Body of pancreas (tissue), 4 donors: ENCODE data around the gene TIFAB. TPM values are rescaled to one million over a fixed set of nuclear protein-coding genes. Genes with fewer than 3 reads are reported as not detected.

Experiments used
- ATAC-seq: fragments of 150-250 bp; one replicate; pipeline ENCODE4 v1.9.1; 2016
- DNase-seq, 4 donors: peaks; one replicate each; pipeline ENCODE4 v3.0.0-alpha.2; 2019
- H3K27ac ChIP-seq, 4 donors: fragments of 200-600 bp; sonication (generic); 1 replicate in 3 of 4; 2 replicates in 1 of 4; pipeline versions ENCODE4 v1.5.1 to v1.6.1; 2016 to 2019; ENCODE audit warnings: mild to moderate bottlenecking in 1 of 4, mixed read lengths in 1 of 4, moderate library complexity in 1 of 4
- H3K27me3 ChIP-seq, 2 donors: fragments of 200-600 bp; sonication (generic); one replicate each; pipeline ENCODE4 v1.6.0; 2016; ENCODE audit warnings: mild to moderate bottlenecking in 1 of 2
- H3K36me3 ChIP-seq, 2 donors: fragments of 200-600 bp; sonication (generic); replicated peaks in 1 of 2; 2 replicates each; pipeline ENCODE4 v1.5.1; 2016; ENCODE audit warnings: low read depth in 2 of 2; ENCODE audit not compliant: insufficient read depth in 1 of 2
- H3K4me1 ChIP-seq: fragments of 200-600 bp; sonication (generic); one replicate; pipeline ENCODE4 v1.6.0; 2016
- H3K4me3 ChIP-seq, 2 donors: fragments of 200-600 bp; sonication (generic); 1 replicate in 1 of 2; 2 replicates in 1 of 2; pipeline ENCODE4 v1.5.1; 2016 to 2019
- H3K9me3 ChIP-seq, 3 donors: fragments of 200-600 bp; sonication (generic); 1 replicate in 2 of 3; 2 replicates in 1 of 3; pipeline ENCODE4 v1.5.1; 2016
- POLR2A ChIP-seq, 3 donors: fragments of 450-650 bp; IDR thresholded peaks; one replicate each; pipeline ENCODE4 v1.6.1; 2016; ENCODE audit warnings: antibody characterized with exemption in 3 of 3, mild to moderate bottlenecking in 2 of 3
- WGBS, 2 donors: methylation state at CpG; one replicate each; pipeline ENCODE4 v1.1.5; 2017; 5-methylcytosine and 5-hydroxymethylcytosine counted together
- intact Hi-C: fragments of 100-400 bp; cut with DNase I; formaldehyde crosslinking; loops from one replicate; pipeline ENCODE4 v1.15.1; 2023
- total RNA-seq, 2 donors: library from RNA; depleted of rRNA; stranded (reverse); fragments of >200 nt; gene quantifications; one replicate each; pipeline ENCODE4 v1.1.0, GENCODE V29; 2016
- TF ChIP-seq, protein P1 (sequence below), 7 experiments: fragments of 450-650 bp in 4 of 7; fragments of 200-600 bp in 3 of 7; sonication (generic) in 3 of 7; IDR thresholded peaks; one replicate each; pipeline ENCODE4 v1.5.1; 2016 to 2019; ENCODE audit warnings: antibody characterized with exemption in 7 of 7

The TIFAB gene
- total RNA-seq, 2 donors from 2014 or later = not detected

GRCh38 chr5:135441350-135441831 lies 10.8 kb downstream of the TIFAB start:
- intact Hi-C loops = no loop called here
- Histone ChIP-seq H3K4me3 (no peak overlapping the region), H3K36me3 (no peaks in the 10 kb centered on the region), H3K9me3 (no peaks in the 10 kb centered on the region), H3K27me3 (no peaks in the 10 kb centered on the region), H3K27ac (no peak overlapping the region), H3K4me1 (peaks cover 8% of the 10 kb centered on the region)
- no peak for TF ChIP-seq POLR2A (IDR thresholded peaks at IDR 0.05)
- TF ChIP-seq, protein P1, sequence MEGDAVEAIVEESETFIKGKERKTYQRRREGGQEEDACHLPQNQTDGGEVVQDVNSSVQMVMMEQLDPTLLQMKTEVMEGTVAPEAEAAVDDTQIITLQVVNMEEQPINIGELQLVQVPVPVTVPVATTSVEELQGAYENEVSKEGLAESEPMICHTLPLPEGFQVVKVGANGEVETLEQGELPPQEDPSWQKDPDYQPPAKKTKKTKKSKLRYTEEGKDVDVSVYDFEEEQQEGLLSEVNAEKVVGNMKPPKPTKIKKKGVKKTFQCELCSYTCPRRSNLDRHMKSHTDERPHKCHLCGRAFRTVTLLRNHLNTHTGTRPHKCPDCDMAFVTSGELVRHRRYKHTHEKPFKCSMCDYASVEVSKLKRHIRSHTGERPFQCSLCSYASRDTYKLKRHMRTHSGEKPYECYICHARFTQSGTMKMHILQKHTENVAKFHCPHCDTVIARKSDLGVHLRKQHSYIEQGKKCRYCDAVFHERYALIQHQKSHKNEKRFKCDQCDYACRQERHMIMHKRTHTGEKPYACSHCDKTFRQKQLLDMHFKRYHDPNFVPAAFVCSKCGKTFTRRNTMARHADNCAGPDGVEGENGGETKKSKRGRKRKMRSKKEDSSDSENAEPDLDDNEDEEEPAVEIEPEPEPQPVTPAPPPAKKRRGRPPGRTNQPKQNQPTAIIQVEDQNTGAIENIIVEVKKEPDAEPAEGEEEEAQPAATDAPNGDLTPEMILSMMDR (IDR thresholded peaks at IDR 0.05) = no peak
- DNase-seq (no peak), ATAC-seq (no peak)
- WGBS, 2 donors = 61 to 69% methylated on average over 11 of the region's 11 CpGs

- no peak for TF ChIP-seq POLR2A (IDR thresholded peaks at IDR 0.05)
- TF ChIP-seq, protein P1 (IDR thresholded peaks at IDR 0.05) = no peak
- Histone ChIP-seq H3K4me3 (no peak overlapping the region), H3K9me3 (no peaks in the 10 kb centered on the region), H3K27me3 (peaks cover 0 to under 1% of the 10 kb centered on the region in 2 donors), H3K36me3 (no peaks in the 10 kb centered on the region), H3K4me1 (peaks cover 8% of the 10 kb centered on the region), H3K27ac (no peak overlapping the region)
- intact Hi-C loops = no loop called here
- ATAC-seq (no peak), DNase-seq (no peak)
- 51 to 61% methylated on average over 6 of the region's 6 CpGs for WGBS, 2 donors
Measured at GRCh38 chr5:135440916-135441315, 11.2 kb downstream of the TIFAB start.

GRCh38 chr5:135439231-135440205 lies 12.6 kb downstream of the TIFAB start:
- peaks cover 0 to 6% of the 10 kb centered on the region in 2 donors for H3K27me3 ChIP-seq
- H3K36me3 ChIP-seq = no peaks in the 10 kb centered on the region
- H3K9me3 ChIP-seq = no peaks in the 10 kb centered on the region
- no peak for DNase-seq
- TF ChIP-seq, protein P1 (IDR thresholded peaks at IDR 0.05) = no peak
- no peak for TF ChIP-seq POLR2A (IDR thresholded peaks at IDR 0.05)
- ATAC-seq = no peak
- WGBS, 2 donors = 67 to 73% methylated on average over 10 to 11 of the region's 11 CpGs
- no peak overlapping the region for H3K27ac ChIP-seq
- H3K4me1 ChIP-seq = peaks cover 8% of the 10 kb centered on the region
- H3K4me3 ChIP-seq = no peak overlapping the region
- intact Hi-C loops = no loop called here

GRCh38 chr5:135438636-135439221 lies 13.4 kb downstream of the TIFAB start:
- intact Hi-C loops = no loop called here
- 75 to 76% methylated on average over 9 to 10 of the region's 10 CpGs for WGBS, 2 donors
- ATAC-seq = no peak
- Histone ChIP-seq H3K4me1 (peaks cover 8% of the 10 kb centered on the region), H3K9me3 (no peaks in the 10 kb centered on the region), H3K36me3 (no peaks in the 10 kb centered on the region), H3K27ac (no peak overlapping the region), H3K4me3 (no peak overlapping the region), H3K27me3 (peaks cover 0 to 6% of the 10 kb centered on the region in 2 donors)
- no peak for TF ChIP-seq POLR2A (IDR thresholded peaks at IDR 0.05)
- TF ChIP-seq, protein P1 (IDR thresholded peaks at IDR 0.05) = no peak
- DNase-seq = no peak
